GM12892 (cell line): ENCODE measurements around the gene GSS.

Experiments
- POLR2A ChIP-seq: IDR thresholded peaks from 2 replicates; pipeline ENCODE4 v1.6.1; 2011; ENCODE audit warnings: low read depth, low read length, control low read depth
- TAF1 ChIP-seq: IDR thresholded peaks from 2 replicates; pipeline ENCODE4 v1.6.1; 2011; ENCODE audit warnings: low read depth, mild to moderate bottlenecking, control low read depth, low read length, borderline replicate concordance

DNA sequence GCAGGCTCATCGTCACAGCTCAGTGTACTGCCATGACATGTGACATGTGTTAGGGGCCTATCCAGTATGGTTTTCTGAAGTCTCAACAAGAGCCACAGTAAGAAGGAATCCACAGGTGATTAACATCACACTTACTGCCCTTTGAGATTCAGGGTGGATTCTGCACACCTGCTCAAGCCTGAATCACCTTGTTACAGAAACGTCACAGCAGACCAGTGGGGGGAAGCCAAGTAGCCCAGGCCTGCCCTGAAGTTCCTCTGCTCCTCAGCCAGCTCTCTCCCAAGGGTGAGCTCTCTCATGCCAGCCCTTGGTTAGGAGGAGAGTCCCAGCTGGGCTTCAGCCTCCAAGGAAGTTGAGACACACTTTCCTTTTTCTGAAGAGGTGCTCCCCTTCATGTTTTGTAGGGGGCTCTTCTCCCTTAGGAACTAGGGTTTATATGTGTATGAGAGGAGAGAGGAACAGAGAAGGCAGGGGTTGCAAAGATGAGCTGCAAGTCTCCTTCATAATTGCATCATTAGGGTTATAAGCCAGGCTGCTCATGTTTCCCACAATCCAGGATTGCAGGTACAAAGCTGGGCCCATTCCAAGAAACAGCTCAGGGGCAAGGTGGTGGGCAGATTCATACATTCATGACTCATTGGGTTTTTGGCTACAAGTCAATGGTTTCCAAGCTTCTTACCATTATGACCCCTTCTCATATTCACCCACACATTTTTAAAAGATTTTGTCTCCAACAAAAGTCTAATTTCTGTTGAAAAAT lies 11.6 kb downstream of the GSS start:
- TF ChIP-seq POLR2A (no peak), TAF1 (no peak)
